Measurements from ENCODE around the gene ISOC1.

The ISOC1 gene

GRCh38 chr5:129137637-129138036, 43.1 kb downstream of the ISOC1 start:
- no peak for DNase-seq

- DNase-seq = no peak
Measured at GRCh38 chr5:129141078-129141477, 46.5 kb downstream of the ISOC1 start.

GRCh38 chr5:129141696-129142095, 47.1 kb downstream of the ISOC1 start:
- no peak for DNase-seq

- DNase-seq = no peak
Measured at GRCh38 chr5:129155876-129156275, 61.3 kb downstream of the ISOC1 start.

- DNase-seq = no peak
Measured at GRCh38 chr5:129161830-129162229, 67.3 kb downstream of the ISOC1 start.
